GM18519 (cell line): Measurements from ENCODE around the gene MSRB1.
A peak's percentile ranks its signal among the peaks of the same experiment; 100 is the strongest.

ENCODE experiments used
- ATAC-seq: cut with Tn5 transposase; IDR thresholded peaks from one replicate; pipeline ENCODE4 v1.9.1; 2021; ENCODE audit warnings: mild to moderate bottlenecking, moderate library complexity; ENCODE audit not compliant: unreplicated experiment, low FRiP score

The MSRB1 gene

GRCh38 chr16:1979271-1980029 is 36.5 kb upstream of the MSRB1 start:
- ATAC-seq: no peak

DNA sequence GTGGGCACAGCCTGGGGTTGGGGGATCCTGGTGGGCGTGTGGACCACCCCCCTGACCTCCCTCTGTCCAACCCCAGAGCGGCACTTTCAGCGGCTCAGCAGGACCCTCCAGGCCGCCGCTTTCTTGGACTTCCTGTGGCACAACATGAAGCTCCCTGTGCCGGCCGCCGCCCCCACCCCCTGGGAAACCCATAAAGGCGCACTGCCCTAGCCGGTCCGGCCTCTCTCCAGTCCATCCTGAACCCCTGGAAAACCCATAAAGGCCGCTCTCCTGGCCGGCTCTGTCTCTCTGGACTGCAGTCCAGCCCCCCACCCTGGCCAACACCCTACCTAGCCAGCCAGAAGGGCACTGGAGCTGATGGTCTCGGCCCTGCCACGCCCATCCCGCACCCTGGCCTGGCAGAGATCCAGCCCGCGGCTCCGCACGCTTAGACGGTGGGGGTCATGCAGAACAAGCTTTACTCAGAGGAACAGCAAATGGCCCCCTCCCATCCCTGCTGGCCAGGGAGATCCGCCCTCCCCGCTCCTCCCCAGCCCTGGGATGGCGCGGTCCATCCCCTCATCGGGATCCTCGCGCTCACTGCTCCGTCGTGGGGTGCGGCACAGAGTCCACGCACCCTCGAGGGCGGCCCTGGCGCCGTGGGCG is 35.6 kb upstream of the MSRB1 start:
- ATAC-seq: no peak

DNA sequence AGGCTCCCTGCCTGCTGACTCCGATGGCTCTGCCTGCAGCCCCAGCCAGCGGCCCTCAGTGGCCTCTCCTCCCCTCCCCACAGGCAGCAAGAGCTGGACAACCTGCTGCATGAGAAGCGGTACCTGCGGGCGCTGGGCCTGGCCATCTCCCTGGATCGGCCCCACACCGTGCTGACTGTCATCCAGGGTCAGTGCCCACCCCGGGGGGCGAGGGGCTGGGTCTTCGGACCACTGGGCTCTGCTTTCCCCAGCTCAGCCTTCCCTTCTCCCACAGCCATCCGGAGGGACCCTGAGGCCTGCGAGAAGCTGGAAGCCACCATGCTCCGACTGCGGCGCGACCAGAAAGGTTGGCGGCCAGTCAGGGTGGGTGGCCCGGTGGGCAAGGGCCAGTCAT is 34.9 kb upstream of the MSRB1 start:
- ATAC-seq: no peak

DNA sequence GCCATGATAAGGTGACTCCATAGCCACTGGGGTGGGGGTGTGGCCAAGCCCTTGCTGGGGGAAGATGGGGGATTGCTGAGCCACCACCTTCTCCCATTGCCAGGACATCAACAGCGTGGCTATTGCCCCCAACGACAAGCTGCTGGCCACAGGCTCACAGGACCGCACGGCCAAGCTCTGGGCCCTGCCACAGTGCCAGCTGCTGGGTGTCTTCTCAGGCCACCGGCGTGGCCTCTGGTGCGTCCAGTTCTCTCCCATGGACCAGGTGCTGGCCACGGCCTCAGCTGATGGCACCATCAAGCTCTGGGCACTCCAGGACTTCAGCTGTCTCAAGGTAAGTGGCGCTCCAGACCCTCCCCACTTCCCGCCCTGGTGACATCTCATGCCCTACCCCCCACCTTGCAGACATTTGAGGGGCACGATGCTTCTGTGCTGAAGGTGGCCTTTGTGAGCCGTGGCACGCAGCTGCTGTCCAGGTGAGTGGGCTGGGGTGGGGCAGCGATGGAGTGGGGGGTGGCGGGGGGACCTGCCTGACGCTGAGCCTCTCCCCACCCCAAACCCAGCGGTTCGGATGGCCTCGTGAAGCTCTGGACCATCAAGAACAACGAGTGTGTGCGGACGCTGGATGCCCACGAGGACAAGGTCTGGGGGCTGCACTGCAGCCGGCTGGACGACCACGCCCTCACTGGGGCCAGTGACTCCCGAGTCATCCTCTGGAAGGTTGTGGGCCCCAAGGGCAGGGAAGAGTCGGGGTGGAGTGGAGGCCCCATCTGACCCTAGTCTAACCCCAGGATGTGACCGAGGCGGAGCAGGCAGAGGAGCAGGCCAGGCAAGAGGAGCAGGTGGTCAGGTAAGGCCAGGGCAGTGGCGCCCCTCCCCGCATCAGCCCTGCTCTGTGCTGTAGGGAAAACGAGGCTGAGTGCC is 34.2 kb upstream of the MSRB1 start:
- ATAC-seq: no peak

DNA sequence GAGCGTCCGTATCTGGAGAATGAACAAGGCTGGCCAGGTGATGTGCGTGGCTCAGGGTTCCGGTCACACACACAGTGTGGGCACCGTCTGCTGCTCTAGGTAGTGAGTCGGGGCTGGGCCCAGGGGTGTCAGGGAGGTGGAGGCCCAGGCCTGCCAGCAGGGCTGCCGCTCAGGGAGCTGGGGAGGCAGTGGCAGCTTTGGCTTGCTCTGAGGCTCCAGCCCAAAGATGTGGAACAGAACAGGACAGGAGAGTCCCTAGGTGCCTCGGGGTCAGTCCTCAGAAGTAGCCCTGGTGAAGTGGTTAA is 33.2 kb upstream of the MSRB1 start:
- ATAC-seq: no peak

DNA sequence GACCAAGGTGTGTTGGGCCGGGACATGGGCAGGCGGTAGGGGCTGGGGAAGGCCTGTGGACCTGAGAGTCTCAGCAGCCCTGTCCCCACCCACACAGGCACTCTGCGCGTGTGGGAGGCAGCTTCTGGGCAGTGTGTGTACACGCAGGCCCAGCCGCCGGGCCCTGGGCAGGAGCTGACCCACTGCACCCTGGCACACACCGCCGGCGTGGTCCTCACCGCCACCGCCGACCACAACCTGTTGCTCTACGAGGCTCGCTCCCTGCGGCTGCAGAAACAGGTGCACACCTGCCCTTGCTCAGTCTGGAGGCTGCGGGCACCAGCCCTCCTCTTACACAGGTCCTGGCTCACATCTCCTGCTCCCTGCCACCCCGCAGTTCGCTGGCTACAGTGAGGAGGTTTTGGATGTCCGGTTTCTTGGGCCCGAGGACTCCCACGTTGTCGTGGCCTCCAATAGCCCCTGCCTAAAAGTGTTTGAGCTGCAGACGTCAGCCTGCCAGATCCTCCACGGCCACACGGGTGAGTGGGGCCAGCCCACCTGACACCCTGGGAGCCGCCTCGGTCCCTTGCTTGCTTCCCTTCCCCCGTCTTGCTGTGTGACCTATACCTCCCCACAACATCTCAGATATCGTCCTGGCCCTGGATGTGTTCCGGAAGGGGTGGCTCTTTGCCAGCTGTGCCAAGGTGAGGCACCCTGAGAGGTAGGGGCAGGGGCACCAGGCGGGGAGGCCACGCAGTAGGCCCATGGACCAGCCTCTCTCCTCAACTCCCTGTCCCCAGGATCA is 32.6 kb upstream of the MSRB1 start:
- ATAC-seq: no peak

GRCh38 chr16:1974157-1975070 is 31.4 kb upstream of the MSRB1 start:
- ATAC-seq: no peak

DNA sequence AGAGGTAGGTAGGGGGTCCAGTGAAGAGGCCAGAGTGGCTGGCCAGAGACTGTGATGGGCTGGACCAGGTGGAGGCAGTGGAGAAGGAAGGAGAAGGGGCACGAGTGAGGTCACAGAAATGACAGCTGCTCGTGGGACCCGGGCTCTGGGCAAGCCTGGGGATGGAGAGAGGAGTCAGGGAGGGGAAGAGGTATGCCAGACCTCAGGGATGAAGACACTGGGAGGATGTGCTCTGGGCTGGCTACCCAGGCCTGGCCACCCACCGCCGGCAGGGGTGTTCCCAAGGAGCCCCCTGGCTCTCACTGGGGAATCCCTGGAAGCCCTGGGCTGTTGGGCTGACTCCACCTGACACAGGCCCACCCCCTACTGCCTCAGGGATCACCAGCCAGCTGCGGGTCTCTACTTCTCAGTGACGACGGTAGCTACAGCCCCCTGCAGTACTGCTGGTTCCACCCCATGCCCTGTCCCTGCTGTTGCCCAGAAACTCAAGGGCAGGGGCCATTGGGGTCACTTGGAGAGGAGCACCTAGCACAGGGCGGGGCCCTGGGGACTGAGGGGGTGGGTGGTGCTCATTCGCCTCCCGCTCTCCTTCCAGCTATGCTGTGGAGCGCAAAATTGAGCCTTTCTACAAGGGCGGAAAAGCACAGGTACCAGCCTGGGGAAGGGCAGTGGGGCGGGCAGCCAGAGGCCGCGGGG is 30.6 kb upstream of the MSRB1 start:
- no peak for ATAC-seq

GRCh38 chr16:1972490-1972877 is 29.5 kb upstream of the MSRB1 start:
- no peak for ATAC-seq

GRCh38 chr16:1971796-1972489 is 28.9 kb upstream of the MSRB1 start, which contains the start of gene TBL3:
Gene TBL3, plus strand, starts transcription at chr16:1972053. Its CDS starts 112 bp downstream, at chr16:1972165.
- peak; percentile 54 for ATAC-seq

- no peak for ATAC-seq
Measured at GRCh38 chr16:1968146-1968953, 25.4 kb upstream of the MSRB1 start.

DNA sequence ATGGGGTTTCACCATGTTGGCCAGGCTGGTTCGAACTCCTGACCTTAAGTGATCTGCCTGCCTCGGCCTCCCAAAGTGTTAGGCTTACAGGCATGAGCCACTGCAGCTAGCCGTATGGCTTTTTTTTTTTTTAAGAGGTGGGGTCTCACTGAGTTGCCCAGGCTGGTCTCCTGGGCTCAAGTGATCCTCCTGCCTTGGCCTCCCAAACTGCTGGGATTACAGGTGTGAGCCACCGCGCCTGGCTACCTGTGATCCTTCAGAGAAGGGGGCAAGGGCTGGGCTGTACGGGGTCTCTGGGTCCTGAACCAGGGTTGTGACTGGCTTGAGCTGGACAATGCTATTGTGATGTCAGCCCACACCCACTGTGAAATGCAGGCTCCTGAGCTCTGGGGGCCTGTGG is 23.5 kb upstream of the MSRB1 start, which contains the start of gene RNF151:
Gene RNF151, plus strand, starts transcription at position 397 of the 400 bp plus-strand sequence. CDS start 26 bp downstream, outside the sequence.
- ATAC-seq: no peak

- no peak for ATAC-seq
Measured at GRCh38 chr16:1965396-1966001, 22.5 kb upstream of the MSRB1 start.

GRCh38 chr16:1964506-1965395 is 21.8 kb upstream of the MSRB1 start, which contains the start of gene RPS2:
Gene RPS2, minus strand, starts transcription at chr16:1964826. Its CDS starts 201 bp downstream, at chr16:1964625.
- peak; percentile 61 for ATAC-seq

DNA sequence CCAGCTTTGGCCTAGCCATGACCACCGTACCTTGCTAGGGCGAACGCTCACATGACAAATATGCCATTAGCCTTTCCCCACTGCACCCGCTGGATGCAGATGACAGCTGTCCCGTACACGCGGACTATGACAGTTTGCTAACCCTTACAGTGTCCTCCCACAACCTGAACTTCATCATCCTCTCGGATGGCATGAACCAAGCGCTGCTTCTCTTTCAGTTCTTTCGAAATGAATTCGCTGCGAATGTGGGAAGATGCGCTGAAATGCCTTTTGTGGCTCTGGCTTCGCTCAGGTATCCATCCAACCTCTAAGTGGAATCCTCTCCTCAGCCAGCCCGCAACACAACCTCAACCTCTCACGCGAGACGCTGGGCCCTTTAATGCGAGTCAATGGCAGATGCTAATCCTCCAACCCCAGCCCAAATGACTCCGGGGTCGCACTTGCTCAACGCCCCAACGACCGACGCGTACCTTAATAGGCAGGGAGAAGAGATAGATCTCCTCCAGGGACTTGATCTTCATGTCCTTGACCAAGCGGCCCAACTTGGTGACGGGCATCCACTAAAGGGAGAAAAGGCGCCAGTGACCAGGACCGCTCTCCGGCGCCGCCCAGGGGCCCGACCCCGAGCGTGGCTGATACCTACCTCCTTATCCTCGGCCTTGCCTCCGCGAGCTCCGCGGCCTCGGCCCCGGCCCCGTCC is 21.0 kb upstream of the MSRB1 start:
- no peak for ATAC-seq
